ENCODE data around the gene PCDHA3. TPM values are rescaled to one million over a fixed set of nuclear protein-coding genes. Genes with fewer than 3 reads are reported as not detected.

PCDHA3 gene
- polyA plus RNA-seq, 2 of the 4 experiments (the other 2 are of a cell fraction) = 0.84 to 1.7 TPM

GRCh38 chr5:140791089-140791488, 9.8 kb upstream of the PCDHA3 start:
- Histone ChIP-seq H3K4me3 (no peak overlapping the region), H3K9me3 (peaks cover 36% of the 10 kb centered on the region), H3K27ac (no peak overlapping the region), H3K4me2 (no peak overlapping the region), H3K4me1 (no peaks in the 10 kb centered on the region)
- FAIRE-seq (no peak), ATAC-seq (no peak), DNase-seq (ENCODE audit: low read depth in 1 of 2, low spot score in 1 of 2) (no peak)
- TF ChIP-seq EHF (CRISPR knock-in tag; IDR thresholded peaks at IDR 0.05) (no peak), FOSL2 (IDR thresholded peaks at IDR 0.05) (no peak), FOSL2 (CRISPR knock-in tag; IDR thresholded peaks at IDR 0.05) (no peak), TP53 (CRISPR knock-in tag; IDR thresholded peaks at IDR 0.05) (no peak), NFE2L2 (conservative IDR thresholded peaks at IDR 0.05; ENCODE audit: low read length) (no peak), ZFP36 (IDR thresholded peaks at IDR 0.05; ENCODE audit: borderline replicate concordance, partially characterized antibody) (no peak), RCOR1 (IDR thresholded peaks at IDR 0.05; ENCODE audit: low read depth, low read length) (no peak), FOXS1 (CRISPR knock-in tag; IDR thresholded peaks at IDR 0.05) (no peak), POLR2A (IDR thresholded peaks at IDR 0.05; ENCODE audit: low read length) (no peak), EHMT2 (IDR thresholded peaks at IDR 0.05; ENCODE audit: low read depth) (no peak), CHD2 (IDR thresholded peaks at IDR 0.05; ENCODE audit: low read length, partially characterized antibody) (no peak), KDM1A (IDR thresholded peaks at IDR 0.05; ENCODE audit: low read depth) (no peak), TFCP2L1 (CRISPR knock-in tag; IDR thresholded peaks at IDR 0.05) (no peak), MAZ (IDR thresholded peaks at IDR 0.05; ENCODE audit: borderline replicate concordance, low read depth, low read length) (no peak), HEYL (CRISPR knock-in tag; IDR thresholded peaks at IDR 0.05) (no peak)
- TF ChIP-seq, protein P1, sequence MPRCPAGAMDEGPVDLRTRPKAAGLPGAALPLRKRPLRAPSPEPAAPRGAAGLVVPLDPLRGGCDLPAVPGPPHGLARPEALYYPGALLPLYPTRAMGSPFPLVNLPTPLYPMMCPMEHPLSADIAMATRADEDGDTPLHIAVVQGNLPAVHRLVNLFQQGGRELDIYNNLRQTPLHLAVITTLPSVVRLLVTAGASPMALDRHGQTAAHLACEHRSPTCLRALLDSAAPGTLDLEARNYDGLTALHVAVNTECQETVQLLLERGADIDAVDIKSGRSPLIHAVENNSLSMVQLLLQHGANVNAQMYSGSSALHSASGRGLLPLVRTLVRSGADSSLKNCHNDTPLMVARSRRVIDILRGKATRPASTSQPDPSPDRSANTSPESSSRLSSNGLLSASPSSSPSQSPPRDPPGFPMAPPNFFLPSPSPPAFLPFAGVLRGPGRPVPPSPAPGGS (IDR thresholded peaks at IDR 0.05) = no peak
- TF ChIP-seq, protein P2, sequence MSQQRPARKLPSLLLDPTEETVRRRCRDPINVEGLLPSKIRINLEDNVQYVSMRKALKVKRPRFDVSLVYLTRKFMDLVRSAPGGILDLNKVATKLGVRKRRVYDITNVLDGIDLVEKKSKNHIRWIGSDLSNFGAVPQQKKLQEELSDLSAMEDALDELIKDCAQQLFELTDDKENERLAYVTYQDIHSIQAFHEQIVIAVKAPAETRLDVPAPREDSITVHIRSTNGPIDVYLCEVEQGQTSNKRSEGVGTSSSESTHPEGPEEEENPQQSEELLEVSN (IDR thresholded peaks at IDR 0.05; ENCODE audit: borderline replicate concordance, low read depth) = no peak
- TF ChIP-seq, protein P3, sequence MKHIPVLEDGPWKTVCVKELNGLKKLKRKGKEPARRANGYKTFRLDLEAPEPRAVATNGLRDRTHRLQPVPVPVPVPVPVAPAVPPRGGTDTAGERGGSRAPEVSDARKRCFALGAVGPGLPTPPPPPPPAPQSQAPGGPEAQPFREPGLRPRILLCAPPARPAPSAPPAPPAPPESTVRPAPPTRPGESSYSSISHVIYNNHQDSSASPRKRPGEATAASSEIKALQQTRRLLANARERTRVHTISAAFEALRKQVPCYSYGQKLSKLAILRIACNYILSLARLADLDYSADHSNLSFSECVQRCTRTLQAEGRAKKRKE (CRISPR knock-in tag; IDR thresholded peaks at IDR 0.05; ENCODE audit: low read depth) = no peak
- TF ChIP-seq, protein P4, sequence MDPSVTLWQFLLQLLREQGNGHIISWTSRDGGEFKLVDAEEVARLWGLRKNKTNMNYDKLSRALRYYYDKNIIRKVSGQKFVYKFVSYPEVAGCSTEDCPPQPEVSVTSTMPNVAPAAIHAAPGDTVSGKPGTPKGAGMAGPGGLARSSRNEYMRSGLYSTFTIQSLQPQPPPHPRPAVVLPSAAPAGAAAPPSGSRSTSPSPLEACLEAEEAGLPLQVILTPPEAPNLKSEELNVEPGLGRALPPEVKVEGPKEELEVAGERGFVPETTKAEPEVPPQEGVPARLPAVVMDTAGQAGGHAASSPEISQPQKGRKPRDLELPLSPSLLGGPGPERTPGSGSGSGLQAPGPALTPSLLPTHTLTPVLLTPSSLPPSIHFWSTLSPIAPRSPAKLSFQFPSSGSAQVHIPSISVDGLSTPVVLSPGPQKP (IDR thresholded peaks at IDR 0.05; ENCODE audit: low read depth, low read length) = no peak
- WGBS (ENCODE audit: missing lambda C conversion rate) = 10% methylated on average over 2 of the region's 2 CpGs
- POLR2A ChIA-PET = no interaction called here
- CTCF ChIA-PET = no interaction called here

GRCh38 chr5:140794595-140795258, 6.1 kb upstream of the PCDHA3 start, which contains the start of gene PCDHA2:
TSS of gene PCDHA2 (plus strand) at chr5:140794852.
- 27% methylated on average over 14 of the region's 27 CpGs for WGBS (ENCODE audit: missing lambda C conversion rate)
- Histone ChIP-seq H3K4me2 (peak within 1 kb of the TSS; percentile 51), H3K4me3 (peak within 1 kb of the TSS; percentile 38), H3K4me1 (no peaks in the 10 kb centered on the region), H3K27ac (peak within 1 kb of the TSS in 1 of 2 experiments; percentile 35; a peak in 1 of 6 replicates), H3K9me3 (peaks cover 36% of the 10 kb centered on the region)
- DNase-seq (ENCODE audit: low read depth in 1 of 2, low spot score in 1 of 2) (peak; percentile 13 to 32), ATAC-seq (peak in 1 of 2 experiments; percentile 84; a peak in 4 of 6 replicates), FAIRE-seq (no peak)
- ChIA-PET POLR2A (no interaction called here), CTCF (interaction anchor here (0.6 to 4.9 kb wide), 12 partner anchors 9 to 1562 kb away, joined by 3 to 28 read pairs (median 3); partner anchors contain the start of genes PCDHA1, PCDHA11, PCDHA4 and PCDHA5)
- TF ChIP-seq RAD21 (conservative IDR thresholded peaks at IDR 0.05 in 1 of 2, IDR thresholded peaks at IDR 0.05 in 1 of 2) (peak in 1 of 2 experiments; percentile 12; a peak in 2 of 5 replicates), MAZ (IDR thresholded peaks at IDR 0.05; ENCODE audit: borderline replicate concordance, low read depth, low read length) (no peak)

All from A549 (cell line).